ENCODE data around the gene U2AF1L4. TPM values are rescaled to one million over a fixed set of nuclear protein-coding genes. Genes with fewer than 3 reads are reported as not detected.
A peak's percentile ranks its signal among the peaks of the same experiment; 100 is the strongest.

Gene U2AF1L4
- polyA plus RNA-seq, 3 donors, result 6.2 to 140 (median 8.7) TPM

DNA sequence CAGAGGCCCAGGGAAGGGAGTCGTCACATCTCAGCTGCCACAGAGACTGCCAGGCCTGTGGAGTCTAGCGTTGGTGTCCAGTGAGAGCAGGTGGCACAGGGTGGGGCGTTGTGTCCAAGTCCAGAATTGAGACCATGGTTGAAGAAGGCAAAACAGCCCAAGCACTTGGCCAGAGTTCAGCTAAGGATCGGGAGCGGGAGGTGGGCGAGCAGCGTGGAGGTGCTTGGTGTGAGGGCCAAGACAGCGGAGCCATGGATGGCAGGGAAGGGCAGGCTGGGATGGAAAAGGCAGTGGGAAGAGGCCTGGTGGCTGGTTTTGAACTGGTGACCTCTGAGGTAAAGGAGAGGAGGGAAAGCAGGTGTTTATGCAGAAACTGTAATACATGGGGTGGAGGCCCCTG lies 10.9 kb downstream of the U2AF1L4 start:
- H3K79me2 ChIP-seq (ENCODE audit: insufficient read depth, low read length), result peaks cover 4% of the 10 kb centered on the region
- Mint-ChIP-seq H3K36me3 (peaks cover 76 to 97% of the 10 kb centered on the region in 2 donors), H3K9me3 (no peaks in the 10 kb centered on the region), H3K27me3 (ENCODE audit: low read depth in 3 of 3) (peaks cover 0 to 1% (median 0%) of the 10 kb centered on the region in 3 donors), H3K4me3 (peak overlapping the region in 1 of 2 donors; percentile 40), H3K27ac (peak overlapping the region in 4 of 7 donors; percentile 10 to 75 (median 44)), H3K4me1 (peaks cover 2% of the 10 kb centered on the region)
- intact Hi-C loops (cut with micrococcal nuclease), result no loop called here
- no peak overlapping the region for H3K4me2 ChIP-seq (replicated peaks; ENCODE audit: extremely low read depth, low read length, poor library complexity, severe bottlenecking)
- no peak overlapping the region for H3K9ac ChIP-seq (ENCODE audit: insufficient read depth, low read length, poor library complexity, severe bottlenecking)
- no peak overlapping the region for H2AFZ ChIP-seq (ENCODE audit: insufficient read depth, low read depth, low read length, poor library complexity, severe bottlenecking)
- no peak for DNase-seq
- H3K36me3 ChIP-seq (replicated peaks in 1 of 2; ENCODE audit: control insufficient read depth in 1 of 2, insufficient read depth in 2 of 2, low read length in 2 of 2), result peaks cover 86 to 100% of the 10 kb centered on the region in 2 donors
- H3K27me3 ChIP-seq (ENCODE audit: control insufficient read depth in 2 of 2, insufficient read depth in 2 of 2, low read length in 2 of 2), result no peaks in the 10 kb centered on the region
- H4K20me1 ChIP-seq (ENCODE audit: insufficient read depth, low read length), result peaks cover 80% of the 10 kb centered on the region
- WGBS (ENCODE audit: insufficient coverage), result 97% methylated on average over 8 of the region's 8 CpGs
- no peak overlapping the region for H3K4me3 ChIP-seq (replicated peaks in 1 of 3; ENCODE audit: low read depth in 2 of 3, low read length in 3 of 3)
- no peaks in the 10 kb centered on the region for H3K9me3 ChIP-seq (replicated peaks in 1 of 2; ENCODE audit: control insufficient read depth in 1 of 2, insufficient read depth in 1 of 2, low read length in 2 of 2)
- H3K4me1 ChIP-seq (ENCODE audit: control insufficient read depth in 1 of 2, insufficient read depth in 2 of 2, low read length in 2 of 2), result peaks cover under 1 to 2% of the 10 kb centered on the region in 2 donors
- H3K27ac ChIP-seq (ENCODE audit: low read depth in 1 of 2, low read length in 2 of 2), result no peak overlapping the region
- TF ChIP-seq, protein P1, sequence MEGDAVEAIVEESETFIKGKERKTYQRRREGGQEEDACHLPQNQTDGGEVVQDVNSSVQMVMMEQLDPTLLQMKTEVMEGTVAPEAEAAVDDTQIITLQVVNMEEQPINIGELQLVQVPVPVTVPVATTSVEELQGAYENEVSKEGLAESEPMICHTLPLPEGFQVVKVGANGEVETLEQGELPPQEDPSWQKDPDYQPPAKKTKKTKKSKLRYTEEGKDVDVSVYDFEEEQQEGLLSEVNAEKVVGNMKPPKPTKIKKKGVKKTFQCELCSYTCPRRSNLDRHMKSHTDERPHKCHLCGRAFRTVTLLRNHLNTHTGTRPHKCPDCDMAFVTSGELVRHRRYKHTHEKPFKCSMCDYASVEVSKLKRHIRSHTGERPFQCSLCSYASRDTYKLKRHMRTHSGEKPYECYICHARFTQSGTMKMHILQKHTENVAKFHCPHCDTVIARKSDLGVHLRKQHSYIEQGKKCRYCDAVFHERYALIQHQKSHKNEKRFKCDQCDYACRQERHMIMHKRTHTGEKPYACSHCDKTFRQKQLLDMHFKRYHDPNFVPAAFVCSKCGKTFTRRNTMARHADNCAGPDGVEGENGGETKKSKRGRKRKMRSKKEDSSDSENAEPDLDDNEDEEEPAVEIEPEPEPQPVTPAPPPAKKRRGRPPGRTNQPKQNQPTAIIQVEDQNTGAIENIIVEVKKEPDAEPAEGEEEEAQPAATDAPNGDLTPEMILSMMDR (IDR thresholded peaks at IDR 0.05), result no peak

DNA sequence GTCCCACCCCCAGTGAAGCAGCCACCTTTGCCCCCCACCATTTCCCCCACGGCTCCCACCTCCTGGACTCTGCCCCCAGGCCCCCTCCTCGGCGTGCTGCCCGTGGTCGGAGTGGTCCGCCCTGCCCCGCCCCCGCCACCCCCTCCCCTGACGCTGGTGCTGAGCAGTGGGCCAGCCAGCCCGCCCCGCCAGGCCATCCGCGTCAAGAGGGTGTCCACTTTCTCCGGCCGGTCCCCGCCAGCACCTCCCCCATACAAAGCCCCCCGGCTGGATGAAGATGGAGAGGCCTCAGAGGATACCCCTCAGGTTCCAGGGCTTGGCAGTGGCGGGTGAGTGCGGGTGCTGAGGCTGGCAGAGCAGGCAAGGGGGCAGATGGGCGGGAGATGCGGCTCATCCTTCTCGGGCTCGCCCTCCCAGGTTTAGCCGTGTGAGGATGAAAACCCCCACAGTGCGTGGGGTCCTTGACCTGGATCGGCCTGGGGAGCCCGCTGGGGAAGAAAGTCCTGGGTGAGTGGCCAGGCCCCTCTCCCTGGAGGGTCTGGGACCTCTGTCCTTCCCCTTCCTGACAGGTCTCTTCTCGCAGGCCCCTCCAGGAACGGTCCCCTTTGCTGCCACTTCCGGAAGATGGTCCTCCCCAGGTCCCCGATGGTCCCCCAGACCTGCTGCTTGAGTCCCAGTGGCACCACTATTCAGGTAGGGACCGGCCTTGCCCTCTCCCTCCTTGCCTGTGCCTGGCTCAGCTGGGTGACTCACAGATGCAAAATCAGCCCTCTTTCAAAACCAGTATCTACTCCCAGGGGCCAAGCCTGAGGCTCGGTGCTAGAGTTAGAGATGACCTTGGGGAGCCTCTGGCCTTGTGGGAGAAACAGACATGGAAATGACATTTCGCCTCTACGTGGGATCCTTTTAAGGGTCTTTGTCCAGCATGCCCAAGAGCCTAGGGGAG lies 11.8 kb downstream of the U2AF1L4 start:
- Histone ChIP-seq H3K4me2 (replicated peaks; ENCODE audit: extremely low read depth, low read length, poor library complexity, severe bottlenecking) (no peak overlapping the region), H3K4me1 (ENCODE audit: control insufficient read depth in 1 of 2, insufficient read depth in 2 of 2, low read length in 2 of 2) (no peaks in the 10 kb centered on the region), H3K9me3 (replicated peaks in 1 of 2; ENCODE audit: control insufficient read depth in 1 of 2, insufficient read depth in 1 of 2, low read length in 2 of 2) (no peaks in the 10 kb centered on the region), H3K79me2 (ENCODE audit: insufficient read depth, low read length) (no peaks in the 10 kb centered on the region), H4K20me1 (ENCODE audit: insufficient read depth, low read length) (peaks cover 74% of the 10 kb centered on the region), H3K36me3 (replicated peaks in 1 of 2; ENCODE audit: control insufficient read depth in 1 of 2, insufficient read depth in 2 of 2, low read length in 2 of 2) (peaks cover 86 to 100% of the 10 kb centered on the region in 2 donors), H3K9ac (ENCODE audit: insufficient read depth, low read length, poor library complexity, severe bottlenecking) (no peak overlapping the region), H3K4me3 (replicated peaks in 1 of 3; ENCODE audit: low read depth in 2 of 3, low read length in 3 of 3) (no peak overlapping the region), H3K27ac (ENCODE audit: low read depth in 1 of 2, low read length in 2 of 2) (no peak overlapping the region), H3K27me3 (ENCODE audit: control insufficient read depth in 2 of 2, insufficient read depth in 2 of 2, low read length in 2 of 2) (no peaks in the 10 kb centered on the region), H2AFZ (ENCODE audit: insufficient read depth, low read depth, low read length, poor library complexity, severe bottlenecking) (no peak overlapping the region)
- no peaks in the 10 kb centered on the region for H3K9me3 Mint-ChIP-seq
- H3K27ac Mint-ChIP-seq, result peak overlapping the region in 2 of 7 donors; percentile 36 to 47
- no peak overlapping the region for H3K4me3 Mint-ChIP-seq
- TF ChIP-seq, protein P1 (IDR thresholded peaks at IDR 0.05), result no peak
- 99% methylated on average over 17 of the region's 35 CpGs for WGBS (ENCODE audit: insufficient coverage)
- no peaks in the 10 kb centered on the region for H3K4me1 Mint-ChIP-seq
- peaks cover 78 to 97% of the 10 kb centered on the region in 2 donors for H3K36me3 Mint-ChIP-seq
- DNase-seq, result no peak
- intact Hi-C loops (cut with micrococcal nuclease), result no loop called here
- H3K27me3 Mint-ChIP-seq (ENCODE audit: low read depth in 3 of 3), result peaks cover 0 to 3% (median 0%) of the 10 kb centered on the region in 3 donors

Measured in CD14-positive monocyte (primary cell).